GM19099 (cell line): Measurements from ENCODE around the gene GPR137B.

Experiments used
- POLR2A ChIP-seq: IDR thresholded peaks from 3 replicates; pipeline ENCODE4 v1.6.1; 2011; ENCODE audit warnings: low read depth; ENCODE audit not compliant: insufficient read length; ENCODE audit errors: extremely low read depth

Gene GPR137B

GRCh38 chr1:236204656-236205055 lies 62.3 kb downstream of the GPR137B start:
- no peak for TF ChIP-seq POLR2A

- TF ChIP-seq POLR2A: no peak
Observed at GRCh38 chr1:236206548-236206947, 64.2 kb downstream of the GPR137B start.

GRCh38 chr1:236207121-236207520 lies 64.8 kb downstream of the GPR137B start:
- no peak for TF ChIP-seq POLR2A

- no peak for TF ChIP-seq POLR2A
Observed at GRCh38 chr1:236207569-236207968, 65.2 kb downstream of the GPR137B start.

- TF ChIP-seq POLR2A: no peak
Observed at GRCh38 chr1:236209185-236209584, 66.8 kb downstream of the GPR137B start.

- TF ChIP-seq POLR2A: no peak
Observed at GRCh38 chr1:236209713-236210112, 67.4 kb downstream of the GPR137B start.

- TF ChIP-seq POLR2A: no peak
Observed at GRCh38 chr1:236211815-236212214, 69.5 kb downstream of the GPR137B start.

- TF ChIP-seq POLR2A: no peak
Observed at GRCh38 chr1:236213534-236213933, 71.2 kb downstream of the GPR137B start.

- no peak for TF ChIP-seq POLR2A
Observed at GRCh38 chr1:236214761-236215160, 72.4 kb downstream of the GPR137B start.

- TF ChIP-seq POLR2A: no peak
Observed at GRCh38 chr1:236220473-236220872, 78.1 kb downstream of the GPR137B start.

GRCh38 chr1:236222632-236223031 lies 80.3 kb downstream of the GPR137B start:
- TF ChIP-seq POLR2A: no peak

- TF ChIP-seq POLR2A: no peak
Observed at GRCh38 chr1:236228411-236228810, 86.1 kb downstream of the GPR137B start.

GRCh38 chr1:236235116-236235515 lies 92.8 kb downstream of the GPR137B start:
- TF ChIP-seq POLR2A: no peak

GRCh38 chr1:236239092-236239585 lies 96.8 kb downstream of the GPR137B start:
- TF ChIP-seq POLR2A: no peak

- TF ChIP-seq POLR2A: no peak
Observed at GRCh38 chr1:236240675-236241074, 98.3 kb downstream of the GPR137B start.

- no peak for TF ChIP-seq POLR2A
Observed at GRCh38 chr1:236242568-236242967, 100.2 kb downstream of the GPR137B start.

- no peak for TF ChIP-seq POLR2A
Observed at GRCh38 chr1:236247286-236247685, 104.9 kb downstream of the GPR137B start.
